AG04449 (cell line): Measurements from ENCODE around the gene SCN1B.
"Not testable (repeated sequence)": the region's sequence is repeated elsewhere in the genome, so short reads cannot be mapped to it uniquely, and the experiment has no call there.

Experiments
- CTCF ChIA-PET: fragments of 350-600 bp; formaldehyde crosslinking; extraction: SDS; loops from one replicate; lab custom pipeline; 2021; ENCODE audit warnings: antibody characterized with exemption; lab: Yijun Ruan, JAX
- POLR2A ChIA-PET: fragments of 400-600, 350-600 bp; formaldehyde crosslinking; extraction: SDS; loops from one replicate; lab custom pipeline; 2020; ENCODE audit warnings: antibody characterized with exemption, inconsistent platforms; lab: Yijun Ruan, JAX
- DNase-seq: peaks from one replicate; pipeline ENCODE4 v3.0.0-alpha.2; 2010; ENCODE audit warnings: low read depth, low spot score
- H3K4me3 ChIP-seq: 2 replicates; pipeline ENCODE4 v1.5.1; 2011; ENCODE audit warnings: low read depth, mild to moderate bottlenecking, control low read depth, low read length
- CTCF ChIP-seq: IDR thresholded peaks from one replicate; pipeline ENCODE4 v1.5.1; 2011; ENCODE audit warnings: mild to moderate bottlenecking, moderate library complexity, low read length, control low read depth, inconsistent platforms; ENCODE audit not compliant: insufficient read depth; ENCODE audit errors: missing control alignments

Gene SCN1B

GRCh38 chr19:35006342-35006998 lies 23.8 kb upstream of the SCN1B start:
- no peak for TF ChIP-seq CTCF
- H3K4me3 ChIP-seq, result no peak overlapping the region
- CTCF ChIA-PET, result interaction anchor here (1.2 to 4.3 kb wide), 5 partner anchors 8 to 39 kb away, joined by 3 to 31 read pairs (median 9); no protein-coding TSS in a partner anchor
- POLR2A ChIA-PET, result no interaction called here
- DNase-seq, result no peak

- ChIA-PET POLR2A (no interaction called here), CTCF (interaction anchor here (1.2 to 4.3 kb wide), 6 partner anchors 15 to 135 kb away, joined by 3 to 31 read pairs (median 6); no protein-coding TSS in a partner anchor)
- TF ChIP-seq CTCF, result no peak
- H3K4me3 ChIP-seq, result no peak overlapping the region
- DNase-seq, result no peak
Observed at GRCh38 chr19:35006999-35007365, 23.3 kb upstream of the SCN1B start.

GRCh38 chr19:35007427-35007826 lies 22.8 kb upstream of the SCN1B start:
- CTCF ChIA-PET, result interaction anchor here (0.6 to 4.3 kb wide), 7 partner anchors 14 to 135 kb away, joined by 3 to 31 read pairs (median 3); no protein-coding TSS in a partner anchor
- H3K4me3 ChIP-seq, DNase-seq, POLR2A ChIA-PET: not testable (repeated sequence)

GRCh38 chr19:35008891-35009341 lies 21.4 kb upstream of the SCN1B start:
- H3K4me3 ChIP-seq, result no peak overlapping the region
- POLR2A ChIA-PET, result interaction anchor here (0.6 kb wide), 1 partner anchor 8 kb away, joined by 3 read pairs; no protein-coding TSS in a partner anchor
- no peak for TF ChIP-seq CTCF
- DNase-seq, result no peak
- CTCF ChIA-PET, result interaction anchor here (1.7 to 5.6 kb wide), 4 partner anchors 8 to 36 kb away, joined by 4 to 31 read pairs (median 24); partner anchors contain the start of gene GRAMD1A

GRCh38 chr19:35009424-35010415 lies 20.6 kb upstream of the SCN1B start:
- ChIA-PET CTCF (interaction anchor here (1.2 to 5.6 kb wide), 5 partner anchors 9 to 37 kb away, joined by 3 to 30 read pairs (median 15); partner anchors contain the start of gene GRAMD1A), POLR2A (no interaction called here)
- no peak overlapping the region for H3K4me3 ChIP-seq
- no peak for DNase-seq
- TF ChIP-seq CTCF, result no peak

- ChIA-PET CTCF (interaction anchor here (1.0 to 5.6 kb wide), 6 partner anchors 10 to 37 kb away, joined by 3 to 67 read pairs (median 12); partner anchors contain the start of gene GRAMD1A), POLR2A (no interaction called here)
- TF ChIP-seq CTCF, result no peak
- no peak overlapping the region for H3K4me3 ChIP-seq
- no peak for DNase-seq
Observed at GRCh38 chr19:35011091-35011689, 19.1 kb upstream of the SCN1B start.
